Renal pelvis (tissue), 4 donors: Measurements from ENCODE around the gene AGXT. TPM values are rescaled to one million over a fixed set of nuclear protein-coding genes. Genes with fewer than 3 reads are reported as not detected.

ENCODE experiments used
- DNase-seq: peaks from one replicate; pipeline ENCODE4 v3.0.0-alpha.2; 2013
- polyA plus RNA-seq, 3 donors: library from polyadenylated mRNA; unstranded; fragments of 120-200 nt; gene quantifications; one replicate each; pipeline ENCODE4 v1.2.1, GENCODE V29; 2013; ENCODE audit not compliant: insufficient read length in 3 of 3

The AGXT gene
- polyA plus RNA-seq, 3 donors = 0.11 to 0.23 (median 0.13) TPM

GRCh38 chr2:240926516-240927389 is 58.1 kb downstream of the AGXT start:
- no peak for DNase-seq

- DNase-seq = no peak
Measured at GRCh38 chr2:240927390-240927781, 58.8 kb downstream of the AGXT start.

GRCh38 chr2:240928476-240929363 is 60.1 kb downstream of the AGXT start:
- DNase-seq = no peak

GRCh38 chr2:240929364-240930095 is 60.9 kb downstream of the AGXT start:
- DNase-seq = no peak

Other genes with a start within 250 kb of the AGXT start
- gene GPR35, start 243.3 kb upstream of the AGXT start, polyA plus RNA-seq = 1 to 10 TPM; 1.8 to 4.2 (median 2.5) TPM
- 1 to 10 TPM in 1 of 3 donors, under 1 TPM in 2; 0.57 to 3.4 (median 0.66) TPM for gene AQP12B, start 185.9 kb upstream of the AGXT start, polyA plus RNA-seq
- gene AQP12A, start 177.0 kb upstream of the AGXT start, polyA plus RNA-seq = under 1 TPM; 0.30 to 0.92 (median 0.33) TPM
- 10 to 100 TPM; 12.3 to 17.8 (median 14.7) TPM for gene KIF1A, start 48.6 kb upstream of the AGXT start, polyA plus RNA-seq
- gene MAB21L4, start 27.3 kb downstream of the AGXT start, polyA plus RNA-seq = 10 to 100 TPM; 10.7 to 11.2 (median 11.1) TPM
- under 1 TPM; 0.04 to 0.07 (median 0.06) TPM for gene CROCC2, start 37.5 kb downstream of the AGXT start, polyA plus RNA-seq
- 10 to 100 TPM in 2 of 3 donors, 1 to 10 TPM in 1; 7.6 to 11.0 (median 10.6) TPM for gene SNED1, start 129.8 kb downstream of the AGXT start, polyA plus RNA-seq
- gene MTERF4, start 233.5 kb downstream of the AGXT start, polyA plus RNA-seq = 10 to 100 TPM; 66.2 to 81.5 (median 79.8) TPM